Mucosa of rectum (tissue), 2 donors: ENCODE data around the gene SAXO2.
"Not testable (repeated sequence)": the region's sequence is repeated elsewhere in the genome, so short reads cannot be mapped to it uniquely, and the experiment has no call there.

Source experiments
- H3K27ac ChIP-seq, 2 donors: one replicate each; pipeline ENCODE4 v1.7.0; 2013; ENCODE audit warnings: inconsistent platforms in 2 of 2, low read depth in 2 of 2, low read length in 2 of 2
- H3K27me3 ChIP-seq, 2 donors: one replicate each; pipeline ENCODE4 v1.7.0; 2013; ENCODE audit warnings: low read length in 2 of 2; ENCODE audit not compliant: control insufficient read depth in 2 of 2, insufficient read depth in 2 of 2
- H3K36me3 ChIP-seq, 2 donors: one replicate each; pipeline ENCODE4 v1.7.0; 2013; ENCODE audit warnings: low read length in 2 of 2; ENCODE audit not compliant: control insufficient read depth in 2 of 2, insufficient read depth in 2 of 2
- H3K4me1 ChIP-seq, 2 donors: one replicate each; pipeline ENCODE4 v1.7.0; 2013; ENCODE audit warnings: low read length in 2 of 2, mild to moderate bottlenecking in 1 of 2; ENCODE audit not compliant: control insufficient read depth in 2 of 2, insufficient read depth in 2 of 2
- H3K4me3 ChIP-seq, 2 donors: one replicate each; pipeline ENCODE4 v1.7.0; 2013; ENCODE audit warnings: low read length in 2 of 2
- H3K9ac ChIP-seq, 2 donors: one replicate each; pipeline ENCODE4 v1.7.0; 2013; ENCODE audit warnings: low read length in 2 of 2, low read depth in 1 of 2, mild to moderate bottlenecking in 1 of 2
- H3K9me3 ChIP-seq, 2 donors: one replicate each; pipeline ENCODE4 v1.7.0; 2013; ENCODE audit warnings: low read length in 2 of 2; ENCODE audit not compliant: control insufficient read depth in 2 of 2
- donor health status: healthy.
- donor health status: Normal muscosa, but diverticular disease.

SAXO2 gene

GRCh38 chr15:82319522-82320278, 57.1 kb downstream of the SAXO2 start:
- H3K9me3 ChIP-seq, H3K27me3 ChIP-seq, H3K4me1 ChIP-seq, H3K27ac ChIP-seq, H3K4me3 ChIP-seq, H3K9ac ChIP-seq, H3K36me3 ChIP-seq: not testable (repeated sequence)

- not testable (repeated sequence) for H3K9me3 ChIP-seq, H3K4me3 ChIP-seq, H3K9ac ChIP-seq, H3K4me1 ChIP-seq, H3K36me3 ChIP-seq, H3K27ac ChIP-seq, H3K27me3 ChIP-seq
Observed at GRCh38 chr15:82320861-82321260, 58.2 kb downstream of the SAXO2 start.

GRCh38 chr15:82322488-82322887, 59.9 kb downstream of the SAXO2 start:
- not testable (repeated sequence) for H3K9ac ChIP-seq, H3K27me3 ChIP-seq

GRCh38 chr15:82324831-82325230, 62.2 kb downstream of the SAXO2 start:
- H3K27ac ChIP-seq, H3K36me3 ChIP-seq, H3K4me1 ChIP-seq, H3K4me3 ChIP-seq, H3K9me3 ChIP-seq, H3K27me3 ChIP-seq, H3K9ac ChIP-seq: not testable (repeated sequence)

More at GRCh38 chr15:82322488-82322887, 59.9 kb downstream of the SAXO2 start:
- H3K4me3 ChIP-seq, H3K4me1 ChIP-seq, H3K27ac ChIP-seq, H3K9me3 ChIP-seq, H3K36me3 ChIP-seq: not testable (repeated sequence)

GRCh38 chr15:82325646-82326045, 63.0 kb downstream of the SAXO2 start:
- not testable (repeated sequence) for H3K9me3 ChIP-seq, H3K36me3 ChIP-seq, H3K27ac ChIP-seq, H3K9ac ChIP-seq, H3K4me1 ChIP-seq, H3K27me3 ChIP-seq, H3K4me3 ChIP-seq

GRCh38 chr15:82326896-82327295, 64.3 kb downstream of the SAXO2 start:
- not testable (repeated sequence) for H3K9me3 ChIP-seq, H3K27me3 ChIP-seq, H3K9ac ChIP-seq, H3K27ac ChIP-seq, H3K4me3 ChIP-seq, H3K36me3 ChIP-seq, H3K4me1 ChIP-seq

- H3K27ac ChIP-seq, result not testable (repeated sequence)
Observed at GRCh38 chr15:82327372-82327771, 64.8 kb downstream of the SAXO2 start.

GRCh38 chr15:82329039-82329438, 66.4 kb downstream of the SAXO2 start:
- not testable (repeated sequence) for H3K9me3 ChIP-seq, H3K36me3 ChIP-seq, H3K4me1 ChIP-seq, H3K27ac ChIP-seq, H3K9ac ChIP-seq, H3K4me3 ChIP-seq, H3K27me3 ChIP-seq

More at GRCh38 chr15:82327372-82327771, 64.8 kb downstream of the SAXO2 start:
- H3K4me3 ChIP-seq, H3K4me1 ChIP-seq, H3K9ac ChIP-seq, H3K36me3 ChIP-seq, H3K9me3 ChIP-seq, H3K27me3 ChIP-seq: not testable (repeated sequence)

GRCh38 chr15:82330921-82331320, 68.3 kb downstream of the SAXO2 start:
- H3K4me1 ChIP-seq, H3K36me3 ChIP-seq, H3K27ac ChIP-seq, H3K9ac ChIP-seq, H3K27me3 ChIP-seq, H3K9me3 ChIP-seq, H3K4me3 ChIP-seq: not testable (repeated sequence)

- not testable (repeated sequence) for H3K27me3 ChIP-seq, H3K4me3 ChIP-seq, H3K36me3 ChIP-seq, H3K9me3 ChIP-seq, H3K9ac ChIP-seq, H3K4me1 ChIP-seq, H3K27ac ChIP-seq
Observed at GRCh38 chr15:82331576-82332304, 69.1 kb downstream of the SAXO2 start.
